T-helper 9 cell (primary cell): ENCODE results near the gene RAC3.

Experiments
- DNase-seq: peaks from one replicate; pipeline ENCODE4 v3.0.0-alpha.2; 2020
- total RNA-seq, 2 donors: gene quantifications; one replicate each; lab custom pipeline; 2026; lab: John Stamatoyannopoulos, UW

RAC3 gene
- 2.2 to 3.6 reads per million in 2 donors for total RNA-seq

DNA sequence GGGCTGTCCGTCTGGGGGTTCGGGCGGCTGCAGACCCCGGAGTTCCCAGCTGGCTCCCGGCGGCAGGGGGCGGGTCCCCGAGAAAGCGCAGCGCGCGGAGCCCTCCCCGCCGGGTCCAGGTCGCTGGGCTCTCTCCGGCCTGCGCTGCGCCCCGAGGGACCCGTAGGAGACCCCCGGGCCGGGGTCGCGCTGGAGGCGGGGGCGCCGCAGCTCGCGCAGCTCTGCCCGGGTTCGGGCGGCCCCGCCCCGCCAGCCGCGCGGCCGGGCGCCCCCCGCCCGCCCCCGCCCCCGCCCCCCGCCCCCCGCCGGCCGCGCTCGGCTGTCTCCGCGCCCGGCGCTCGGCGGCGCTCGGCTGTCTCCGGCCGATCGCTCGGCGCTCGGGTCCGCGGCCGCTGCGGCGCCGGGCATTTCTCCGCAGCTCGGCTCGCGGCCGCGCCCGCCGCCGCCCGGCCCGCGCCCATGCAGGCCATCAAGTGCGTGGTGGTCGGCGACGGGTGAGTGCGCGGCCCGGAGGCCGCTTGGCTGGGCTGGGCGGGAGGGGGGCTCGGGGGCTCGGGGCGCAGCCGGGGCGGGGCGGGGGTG, at the start of gene RAC3:
Gene RAC3, plus strand, starts transcription at position 376 of the 582 bp plus-strand sequence. Its CDS starts 84 bp downstream, at position 460.
- no peak for DNase-seq

DNA sequence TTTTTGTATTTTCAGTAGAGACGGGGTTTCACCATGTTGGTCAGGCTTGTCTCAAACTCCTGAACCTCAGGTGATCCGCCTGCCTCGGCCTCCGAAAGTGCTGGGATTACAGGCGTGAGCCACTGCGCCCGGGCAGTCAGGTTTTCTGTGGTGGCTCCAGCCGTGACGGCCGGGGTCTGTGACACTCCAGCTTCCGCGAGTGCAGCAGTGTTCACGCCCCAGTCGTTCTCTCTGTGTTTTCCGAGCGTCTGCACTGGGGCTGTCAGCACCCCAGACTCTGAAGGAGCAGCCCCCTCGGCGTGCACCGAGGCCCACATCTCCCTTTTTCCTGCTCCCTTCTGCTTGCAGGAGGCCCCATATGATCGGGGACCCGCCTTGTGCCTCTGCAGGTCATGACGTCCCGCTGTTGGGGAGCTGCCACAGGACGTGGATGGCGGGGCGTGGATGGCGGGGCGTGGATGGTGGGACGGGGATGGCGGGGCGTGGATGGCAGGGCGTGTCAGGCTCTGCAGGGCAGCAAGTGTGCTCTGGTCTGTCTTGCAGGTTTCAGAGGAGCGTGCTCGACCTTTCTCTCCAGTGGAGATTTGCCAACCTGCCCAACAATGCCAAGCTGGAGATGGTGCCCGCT, 48.4 kb upstream of the RAC3 start:
- DNase-seq, result no peak

GRCh38 chr17:81983639-81984373, 47.7 kb upstream of the RAC3 start:
- no peak for DNase-seq

DNA sequence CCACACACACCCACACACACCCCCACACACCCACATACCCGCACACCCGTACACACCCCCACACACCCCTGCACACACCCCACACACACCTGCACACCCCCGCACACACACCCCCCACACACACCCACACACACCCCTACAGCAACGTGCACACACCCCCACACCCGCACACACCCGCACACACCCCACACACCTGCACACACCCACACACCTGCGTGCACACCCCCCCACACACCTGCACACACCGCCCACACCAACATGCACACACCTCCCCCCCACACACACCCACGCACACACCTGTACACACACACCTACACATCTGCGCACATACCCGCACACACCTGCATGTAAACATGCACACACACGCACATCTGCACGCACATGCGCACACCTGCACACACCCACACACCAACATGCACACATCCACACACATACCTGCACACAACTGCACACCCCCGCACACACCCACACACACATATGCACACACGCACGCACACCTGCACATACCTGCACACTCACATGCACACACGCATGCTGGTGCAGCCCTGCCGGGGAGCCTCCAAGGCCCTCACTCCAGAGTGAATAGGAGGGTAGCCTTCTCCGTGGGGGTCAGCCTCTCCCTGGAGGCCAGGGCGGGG, 46.6 kb upstream of the RAC3 start:
- DNase-seq, result no peak

GRCh38 chr17:81986606-81987005, 44.9 kb upstream of the RAC3 start:
- no peak for DNase-seq

- DNase-seq, result no peak
Observed at GRCh38 chr17:81987161-81987770, 44.2 kb upstream of the RAC3 start.

DNA sequence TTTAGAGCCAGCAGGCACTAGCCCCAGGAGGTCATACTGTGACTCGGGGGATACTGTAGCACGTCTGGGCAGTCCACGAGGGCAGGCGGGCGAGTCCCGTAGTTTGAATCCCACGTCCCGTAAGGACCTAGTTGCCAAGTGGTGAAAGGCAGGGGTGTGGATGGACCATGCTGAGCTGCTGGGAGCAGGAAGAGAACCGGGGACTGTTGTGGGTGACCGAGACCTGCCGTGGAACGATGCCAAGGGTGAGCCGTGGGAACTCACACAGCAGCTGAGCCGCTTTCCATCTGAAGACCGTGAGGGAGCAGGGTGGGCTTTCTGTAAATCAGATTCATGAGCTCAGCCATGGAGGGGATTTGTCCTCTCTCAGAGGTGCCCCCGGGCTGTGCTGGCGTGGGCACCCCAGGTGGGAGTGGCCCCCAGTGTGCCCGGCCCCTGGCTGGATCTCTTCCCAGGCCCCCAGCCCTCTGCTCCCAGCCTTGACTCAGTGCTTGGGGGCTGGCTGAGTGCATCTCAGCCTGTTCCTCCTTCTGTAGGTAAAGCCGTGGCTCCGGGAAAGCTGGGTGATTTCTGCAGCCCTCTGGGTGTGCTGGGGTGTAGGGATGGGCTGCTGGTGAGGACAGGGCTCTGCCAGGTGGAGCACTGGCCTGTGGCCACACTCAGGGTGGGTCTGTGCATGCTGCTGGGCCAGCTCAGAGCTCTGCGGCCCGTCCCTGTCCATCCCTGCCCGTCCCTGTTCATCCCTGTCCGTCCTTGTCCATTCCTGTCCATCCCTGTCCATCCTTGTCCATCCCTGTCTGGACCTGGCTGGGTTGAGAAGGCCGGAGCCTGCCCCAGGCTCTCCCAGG, 40.4 kb upstream of the RAC3 start:
- no peak for DNase-seq

- DNase-seq, result no peak
Observed at GRCh38 chr17:81991684-81992305, 39.7 kb upstream of the RAC3 start.

DNA sequence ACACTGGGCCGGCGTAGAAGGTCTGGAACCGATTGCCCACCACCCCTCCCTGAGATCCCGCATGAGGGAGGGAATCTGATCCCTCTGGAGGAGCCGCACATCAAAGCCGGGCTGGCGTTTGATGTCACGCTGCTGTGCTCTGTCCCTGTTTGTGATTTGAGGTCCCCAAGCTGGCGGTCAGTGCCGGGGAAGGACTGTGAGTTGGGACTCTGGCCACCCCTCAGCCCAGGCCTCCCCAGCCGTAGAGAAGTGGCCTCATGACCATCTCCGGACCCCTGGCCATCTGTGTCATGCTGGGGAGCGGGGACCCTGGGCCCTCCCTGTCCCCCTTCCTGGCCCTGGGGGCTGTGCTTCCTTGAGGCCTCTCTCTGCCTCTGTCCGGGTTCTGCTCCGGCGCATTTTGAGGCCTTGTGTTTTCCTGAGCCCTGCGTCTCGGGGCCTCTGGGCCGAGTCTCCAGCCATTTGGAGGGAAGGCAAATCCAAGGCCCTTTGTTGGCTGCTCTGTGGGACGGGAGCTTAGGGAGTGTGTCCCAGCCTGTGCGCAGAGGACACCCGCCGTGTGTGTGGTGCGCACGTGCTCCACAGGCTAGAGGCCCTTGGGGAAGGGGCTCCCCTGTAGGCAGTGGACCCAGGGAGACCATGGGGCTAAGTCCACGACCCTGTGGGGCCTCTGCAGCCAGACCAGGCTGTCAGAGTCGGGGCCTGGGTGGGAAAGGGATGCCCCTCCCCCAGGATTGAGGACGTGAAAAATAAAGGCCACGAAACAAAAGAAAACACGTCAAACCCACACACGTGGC, 39.0 kb upstream of the RAC3 start:
- DNase-seq, result no peak

- DNase-seq, result no peak
Observed at GRCh38 chr17:81993729-81994592, 37.5 kb upstream of the RAC3 start.

DNA sequence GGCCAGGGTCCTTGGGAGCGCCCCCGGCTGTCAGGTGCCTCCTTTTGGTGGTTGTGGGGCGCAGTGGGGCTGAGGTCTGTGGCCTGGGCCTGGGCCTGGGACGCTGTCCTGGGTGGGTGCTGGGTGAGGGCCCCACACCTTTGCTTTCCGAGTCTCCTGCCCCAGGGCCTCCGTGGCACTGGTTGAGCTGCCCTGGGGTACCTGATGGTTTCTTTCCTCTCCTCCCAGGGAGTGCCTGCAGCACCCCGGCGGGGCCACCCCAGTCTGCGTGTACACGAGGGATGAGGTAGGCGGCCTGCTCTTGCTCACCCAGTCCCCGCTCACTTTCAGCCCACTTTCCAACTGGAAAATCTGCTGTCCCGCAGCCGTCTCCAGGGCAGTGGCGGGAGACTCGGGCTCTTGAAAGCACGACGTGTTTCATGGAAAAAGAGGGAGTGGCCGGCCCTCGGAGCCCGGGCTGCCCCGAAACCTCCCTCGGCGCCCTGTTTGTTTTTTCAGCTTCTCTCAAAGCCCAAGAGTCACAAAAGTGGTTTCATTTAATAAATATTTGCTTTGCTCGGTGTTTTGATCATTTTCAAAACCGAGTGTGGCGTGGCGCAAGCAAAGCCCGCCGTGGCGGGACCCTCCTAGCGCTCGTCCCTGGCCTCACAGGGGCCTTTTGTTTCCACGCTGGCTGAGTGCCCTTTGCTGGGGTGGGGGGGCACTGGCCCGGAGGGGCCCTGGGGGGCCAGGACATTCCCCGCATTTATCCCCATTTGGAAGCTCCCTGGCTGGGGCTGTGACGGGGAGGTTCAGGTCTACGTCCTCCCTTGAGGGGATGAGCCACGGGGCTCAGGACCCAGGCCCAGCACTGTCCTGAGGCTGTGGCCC, 36.6 kb upstream of the RAC3 start:
- DNase-seq, result no peak

GRCh38 chr17:81995463-81996231, 35.8 kb upstream of the RAC3 start:
- no peak for DNase-seq

GRCh38 chr17:81996232-81996756, 35.2 kb upstream of the RAC3 start:
- no peak for DNase-seq

GRCh38 chr17:81996757-81997441, 34.6 kb upstream of the RAC3 start:
- DNase-seq, result no peak

- DNase-seq, result no peak
Observed at GRCh38 chr17:81998212-81998611, 33.3 kb upstream of the RAC3 start.

DNA sequence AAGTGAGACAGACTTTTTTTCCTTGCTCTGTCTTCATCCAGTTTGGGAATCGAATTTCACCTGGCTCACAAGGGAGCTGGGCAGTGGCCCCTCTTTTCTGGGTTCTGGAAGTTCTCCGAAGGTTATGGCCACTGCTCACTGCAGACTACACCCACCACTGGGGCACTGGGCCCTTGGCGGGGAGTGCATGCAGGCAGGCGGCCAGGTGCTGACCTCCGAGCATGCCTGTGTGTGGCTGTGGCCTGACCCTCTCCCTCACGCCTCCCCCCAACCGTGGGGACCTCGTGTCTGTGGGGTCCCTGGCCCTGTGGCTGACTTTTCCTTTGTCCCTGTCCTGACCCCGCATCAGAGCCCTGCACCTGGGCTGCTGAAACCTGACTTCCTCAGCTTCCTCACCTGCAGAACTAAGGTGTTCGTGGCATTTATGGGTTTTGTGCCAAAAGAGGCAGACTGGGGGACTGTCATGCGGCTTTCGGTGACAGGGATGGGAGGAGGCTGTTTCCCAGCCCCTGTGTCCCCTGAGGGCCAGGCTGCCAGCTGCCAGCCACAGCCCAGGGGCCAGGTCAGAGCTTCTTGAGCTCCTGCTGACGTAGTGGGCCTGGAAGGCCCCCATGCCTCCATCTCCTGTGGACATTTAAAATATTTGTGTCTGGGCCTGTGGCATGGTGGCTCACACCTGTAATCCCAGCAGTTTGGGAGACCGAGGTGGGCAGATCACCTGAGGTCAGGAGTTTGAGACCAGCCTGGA, 32.6 kb upstream of the RAC3 start:
- DNase-seq, result no peak
